Measurements from ENCODE around the gene KRTAP5-4. TPM values are rescaled to one million over a fixed set of nuclear protein-coding genes. Genes with fewer than 3 reads are reported as not detected.
"Not testable (repeated sequence)": the region's sequence is repeated elsewhere in the genome, so short reads cannot be mapped to it uniquely, and the experiment has no call there.

Gene KRTAP5-4
- total RNA-seq, 1 donor = not detected

DNA sequence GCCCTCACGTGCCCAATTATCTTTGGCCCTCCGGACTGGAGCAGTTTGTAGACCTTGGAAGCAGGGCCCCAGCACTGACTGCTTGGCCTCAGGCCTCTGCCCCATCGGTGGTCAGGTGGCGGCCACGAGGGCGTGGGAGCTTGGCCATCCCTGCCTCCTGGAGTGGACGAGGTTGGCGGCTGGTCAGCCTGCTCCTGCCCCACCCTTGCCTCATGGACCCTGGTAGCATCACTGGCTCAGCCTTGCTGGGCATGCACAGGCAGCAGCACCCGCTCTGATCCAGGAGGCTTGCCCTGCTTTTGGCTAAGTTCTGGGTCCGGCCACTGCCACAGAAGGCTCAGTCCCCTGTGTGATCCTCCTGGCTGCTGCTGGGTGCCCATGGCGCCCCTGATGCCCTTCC, 17.8 kb downstream of the KRTAP5-4 start:
- no peak overlapping the region for H3K4me2 ChIP-seq (ENCODE audit: insufficient read depth, low read length)
- no peak overlapping the region for H2AFZ ChIP-seq (ENCODE audit: low read length)
- H3K79me2 ChIP-seq (ENCODE audit: insufficient read depth, low read length) = no peaks in the 10 kb centered on the region
- H4K20me1 ChIP-seq (ENCODE audit: insufficient read depth, low read length) = no peaks in the 10 kb centered on the region
- H3K36me3 ChIP-seq (ENCODE audit: insufficient read depth, low read length) = no peaks in the 10 kb centered on the region
- DNase-seq (ENCODE audit: insufficient read length, low spot score, missing footprints) = no peak
- TF ChIP-seq, protein P1, sequence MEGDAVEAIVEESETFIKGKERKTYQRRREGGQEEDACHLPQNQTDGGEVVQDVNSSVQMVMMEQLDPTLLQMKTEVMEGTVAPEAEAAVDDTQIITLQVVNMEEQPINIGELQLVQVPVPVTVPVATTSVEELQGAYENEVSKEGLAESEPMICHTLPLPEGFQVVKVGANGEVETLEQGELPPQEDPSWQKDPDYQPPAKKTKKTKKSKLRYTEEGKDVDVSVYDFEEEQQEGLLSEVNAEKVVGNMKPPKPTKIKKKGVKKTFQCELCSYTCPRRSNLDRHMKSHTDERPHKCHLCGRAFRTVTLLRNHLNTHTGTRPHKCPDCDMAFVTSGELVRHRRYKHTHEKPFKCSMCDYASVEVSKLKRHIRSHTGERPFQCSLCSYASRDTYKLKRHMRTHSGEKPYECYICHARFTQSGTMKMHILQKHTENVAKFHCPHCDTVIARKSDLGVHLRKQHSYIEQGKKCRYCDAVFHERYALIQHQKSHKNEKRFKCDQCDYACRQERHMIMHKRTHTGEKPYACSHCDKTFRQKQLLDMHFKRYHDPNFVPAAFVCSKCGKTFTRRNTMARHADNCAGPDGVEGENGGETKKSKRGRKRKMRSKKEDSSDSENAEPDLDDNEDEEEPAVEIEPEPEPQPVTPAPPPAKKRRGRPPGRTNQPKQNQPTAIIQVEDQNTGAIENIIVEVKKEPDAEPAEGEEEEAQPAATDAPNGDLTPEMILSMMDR (IDR thresholded peaks at IDR 0.05; ENCODE audit: extremely low read depth, low read depth, low read length) = no peak
- H3K4me1 ChIP-seq (ENCODE audit: insufficient read depth, low read length) = no peaks in the 10 kb centered on the region
- no peaks in the 10 kb centered on the region for H3K9me3 ChIP-seq (ENCODE audit: low read depth, low read length)
- no peak overlapping the region for H3K27ac ChIP-seq (ENCODE audit: low read depth, low read length)
- peaks cover 29% of the 10 kb centered on the region for H3K27me3 ChIP-seq (ENCODE audit: insufficient read depth, low read length)
- no peak overlapping the region for H3K4me3 ChIP-seq (ENCODE audit: insufficient read depth, low read length)

DNA sequence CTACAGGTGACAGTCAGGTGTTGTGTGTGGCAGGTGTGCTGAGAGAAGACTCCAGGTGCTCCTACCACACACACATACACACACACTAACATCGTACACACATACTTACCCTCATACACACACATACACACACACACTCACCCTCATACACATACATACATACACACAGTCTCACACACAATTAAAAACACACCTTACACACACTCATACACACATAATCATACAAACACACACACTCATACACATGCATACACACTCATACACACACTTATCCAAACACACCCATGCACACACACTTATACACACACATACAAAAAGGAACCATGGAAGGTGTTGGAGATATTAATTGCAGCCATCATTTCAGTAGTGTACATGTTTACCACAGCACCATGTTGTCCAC, 18.3 kb downstream of the KRTAP5-4 start:
- no peak overlapping the region for H3K27ac ChIP-seq (ENCODE audit: low read depth, low read length)
- H3K4me3 ChIP-seq (ENCODE audit: insufficient read depth, low read length) = no peak overlapping the region
- H4K20me1 ChIP-seq (ENCODE audit: insufficient read depth, low read length) = no peaks in the 10 kb centered on the region
- no peaks in the 10 kb centered on the region for H3K36me3 ChIP-seq (ENCODE audit: insufficient read depth, low read length)
- H3K9me3 ChIP-seq (ENCODE audit: low read depth, low read length) = no peaks in the 10 kb centered on the region
- DNase-seq (ENCODE audit: insufficient read length, low spot score, missing footprints) = no peak
- peaks cover 29% of the 10 kb centered on the region for H3K27me3 ChIP-seq (ENCODE audit: insufficient read depth, low read length)
- no peak overlapping the region for H3K4me2 ChIP-seq (ENCODE audit: insufficient read depth, low read length)
- no peaks in the 10 kb centered on the region for H3K4me1 ChIP-seq (ENCODE audit: insufficient read depth, low read length)
- TF ChIP-seq, protein P1 (IDR thresholded peaks at IDR 0.05; ENCODE audit: extremely low read depth, low read depth, low read length) = no peak
- H2AFZ ChIP-seq (ENCODE audit: low read length) = no peak overlapping the region
- no peaks in the 10 kb centered on the region for H3K79me2 ChIP-seq (ENCODE audit: insufficient read depth, low read length)

DNA sequence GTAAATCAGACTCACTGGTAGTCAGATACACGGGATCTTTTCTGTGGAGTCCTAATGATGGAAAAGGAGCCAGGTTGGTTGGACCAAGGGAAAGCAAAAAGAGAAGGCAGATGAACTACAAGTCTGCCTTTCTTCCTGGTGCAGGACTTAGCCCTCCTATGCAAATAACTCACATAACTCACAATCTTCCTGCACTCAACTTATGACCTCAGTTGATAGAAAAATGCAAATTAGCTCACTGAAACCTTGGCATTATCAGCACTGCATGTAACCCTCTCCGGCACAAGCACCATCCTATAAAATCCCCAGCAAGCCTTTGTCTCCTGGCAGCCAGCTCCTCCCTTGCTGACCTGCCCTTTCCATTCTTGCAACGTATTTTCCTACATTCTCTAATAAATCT, 20.3 kb downstream of the KRTAP5-4 start:
- H4K20me1 ChIP-seq (ENCODE audit: insufficient read depth, low read length); H3K4me3 ChIP-seq (ENCODE audit: insufficient read depth, low read length); H3K4me1 ChIP-seq (ENCODE audit: insufficient read depth, low read length); H3K4me2 ChIP-seq (ENCODE audit: insufficient read depth, low read length); H3K36me3 ChIP-seq (ENCODE audit: insufficient read depth, low read length); H2AFZ ChIP-seq (ENCODE audit: low read length); H3K9me3 ChIP-seq (ENCODE audit: low read depth, low read length); DNase-seq (ENCODE audit: insufficient read length, low spot score, missing footprints); H3K27ac ChIP-seq (ENCODE audit: low read depth, low read length); H3K79me2 ChIP-seq (ENCODE audit: insufficient read depth, low read length): not testable (repeated sequence)
- H3K27me3 ChIP-seq (ENCODE audit: insufficient read depth, low read length) = peaks cover 31% of the 10 kb centered on the region

DNA sequence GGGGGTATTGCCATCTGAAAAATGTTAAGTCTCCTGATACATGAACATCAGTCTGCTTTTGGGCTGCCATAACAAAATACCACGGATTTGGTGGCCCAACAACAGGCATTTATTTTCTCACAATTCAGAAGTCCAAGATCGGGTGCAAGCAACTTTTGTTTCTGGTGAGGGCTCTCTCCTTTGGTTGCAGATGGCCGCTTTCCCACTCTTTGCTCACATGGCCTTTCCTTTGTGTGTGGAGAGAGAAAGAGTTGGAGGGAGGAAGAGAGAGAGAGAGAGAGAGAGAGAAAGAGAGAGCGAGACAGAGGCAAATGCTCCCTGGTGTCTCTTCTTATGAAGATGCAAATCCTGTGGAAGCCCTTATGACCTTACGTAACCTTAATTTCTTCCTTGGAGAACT, 21.3 kb downstream of the KRTAP5-4 start:
- H2AFZ ChIP-seq (ENCODE audit: low read length) = no peak overlapping the region
- no peaks in the 10 kb centered on the region for H3K4me1 ChIP-seq (ENCODE audit: insufficient read depth, low read length)
- TF ChIP-seq, protein P1 (IDR thresholded peaks at IDR 0.05; ENCODE audit: extremely low read depth, low read depth, low read length) = no peak
- H3K27ac ChIP-seq (ENCODE audit: low read depth, low read length) = no peak overlapping the region
- H3K27me3 ChIP-seq (ENCODE audit: insufficient read depth, low read length) = peaks cover 33% of the 10 kb centered on the region
- H3K4me2 ChIP-seq (ENCODE audit: insufficient read depth, low read length) = no peak overlapping the region
- no peak for DNase-seq (ENCODE audit: insufficient read length, low spot score, missing footprints)
- H3K9me3 ChIP-seq (ENCODE audit: low read depth, low read length) = no peaks in the 10 kb centered on the region
- no peaks in the 10 kb centered on the region for H3K79me2 ChIP-seq (ENCODE audit: insufficient read depth, low read length)
- H3K36me3 ChIP-seq (ENCODE audit: insufficient read depth, low read length) = no peaks in the 10 kb centered on the region
- no peaks in the 10 kb centered on the region for H4K20me1 ChIP-seq (ENCODE audit: insufficient read depth, low read length)
- no peak overlapping the region for H3K4me3 ChIP-seq (ENCODE audit: insufficient read depth, low read length)

All from osteoblast (primary cell).